Measurements from ENCODE around the gene NELFCD. TPM values are rescaled to one million over a fixed set of nuclear protein-coding genes. Genes with fewer than 3 reads are reported as not detected.
"Not testable (repeated sequence)": the region's sequence is repeated elsewhere in the genome, so short reads cannot be mapped to it uniquely, and the experiment has no call there.

Gene NELFCD
- total RNA-seq, 1 donor from 2014 or later, result 35.6 TPM

DNA sequence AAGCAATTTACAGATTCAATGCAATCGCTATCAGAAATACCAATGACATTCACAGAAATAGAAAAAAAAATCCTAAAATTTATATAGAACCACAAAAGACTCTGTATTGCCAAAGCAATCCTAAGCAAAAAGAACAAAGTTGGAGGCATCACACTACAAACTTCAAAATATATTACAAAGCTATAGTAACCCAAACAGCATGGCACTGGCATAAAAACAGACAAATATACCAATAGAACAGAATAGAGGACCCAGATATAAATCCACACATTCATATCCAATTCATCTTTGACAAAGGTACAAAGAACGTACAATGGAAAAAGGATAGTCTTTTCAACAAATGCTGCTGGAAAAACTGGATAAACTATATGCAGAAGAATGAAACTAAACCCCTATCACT lies 11.6 kb upstream of the NELFCD start:
- intact Hi-C loops (cut with micrococcal nuclease), result no loop called here
- no peak for ATAC-seq

DNA sequence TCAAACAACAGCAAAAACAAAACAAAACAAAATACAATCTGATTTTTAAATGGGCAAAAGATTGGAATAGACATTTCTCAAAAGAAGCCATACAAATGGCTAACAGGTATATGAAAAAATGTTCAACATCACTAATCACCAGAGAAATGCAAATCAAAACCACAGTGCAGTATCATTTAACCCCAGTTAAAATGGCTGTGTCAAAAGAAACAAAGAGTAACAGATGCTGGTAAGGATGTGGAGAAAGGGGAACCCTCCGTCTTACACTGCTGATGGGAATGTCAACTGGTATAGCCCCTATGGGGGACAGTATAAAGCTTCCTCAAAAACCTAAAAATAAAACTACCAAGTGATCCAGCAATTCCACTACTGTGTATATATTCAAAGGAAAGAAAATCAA lies 10.9 kb upstream of the NELFCD start:
- intact Hi-C loops (cut with micrococcal nuclease), result no loop called here
- no peak for ATAC-seq

More for the DNA sequence above, 11.6 kb upstream of the NELFCD start:
- DNase-seq, result no peak

DNA sequence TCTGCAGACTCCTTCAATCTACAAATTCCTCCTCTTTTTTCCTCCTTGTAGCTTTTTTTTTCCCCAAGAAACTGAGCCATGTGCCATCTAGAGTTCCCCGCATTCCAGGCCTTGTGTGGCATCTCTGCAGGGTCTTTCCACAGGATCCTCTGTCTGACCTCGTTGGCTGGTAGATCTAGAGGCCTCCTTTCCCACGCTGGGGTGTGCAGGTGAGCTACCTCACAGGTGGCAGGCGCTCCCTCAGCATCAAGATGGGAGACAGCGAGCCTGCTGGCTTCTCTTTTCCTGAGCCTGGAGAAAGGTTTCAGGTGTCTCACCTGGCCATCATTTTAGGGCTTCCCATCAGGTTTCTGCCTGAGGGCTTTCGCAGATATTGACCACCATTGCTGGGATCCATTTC lies 9.6 kb upstream of the NELFCD start:
- no peak for DNase-seq
- ATAC-seq, result no peak
- intact Hi-C loops (cut with micrococcal nuclease), result no loop called here

More for the DNA sequence above, 10.9 kb upstream of the NELFCD start:
- no peak for DNase-seq

DNA sequence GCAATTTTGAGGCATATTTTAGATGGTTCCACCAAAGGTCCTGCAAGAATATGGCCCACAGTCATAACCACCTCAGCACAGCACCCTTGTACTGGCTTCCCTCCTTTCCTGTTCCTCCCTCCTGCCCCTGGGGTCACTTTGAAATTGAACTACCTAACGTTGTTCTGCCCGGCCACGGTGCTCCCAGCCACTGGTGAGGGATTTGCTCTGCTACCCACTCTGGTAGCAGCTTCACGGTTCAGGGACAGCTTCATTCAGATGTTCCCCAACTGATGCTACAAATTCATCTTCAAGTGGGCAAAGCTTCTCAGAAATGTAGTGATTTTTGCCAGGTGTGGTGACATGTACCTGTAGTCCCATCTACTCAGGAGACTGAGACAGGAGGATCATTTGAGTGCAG lies 7.9 kb upstream of the NELFCD start:
- DNase-seq, result no peak
- no peak for ATAC-seq
- intact Hi-C loops (cut with micrococcal nuclease), result no loop called here

DNA sequence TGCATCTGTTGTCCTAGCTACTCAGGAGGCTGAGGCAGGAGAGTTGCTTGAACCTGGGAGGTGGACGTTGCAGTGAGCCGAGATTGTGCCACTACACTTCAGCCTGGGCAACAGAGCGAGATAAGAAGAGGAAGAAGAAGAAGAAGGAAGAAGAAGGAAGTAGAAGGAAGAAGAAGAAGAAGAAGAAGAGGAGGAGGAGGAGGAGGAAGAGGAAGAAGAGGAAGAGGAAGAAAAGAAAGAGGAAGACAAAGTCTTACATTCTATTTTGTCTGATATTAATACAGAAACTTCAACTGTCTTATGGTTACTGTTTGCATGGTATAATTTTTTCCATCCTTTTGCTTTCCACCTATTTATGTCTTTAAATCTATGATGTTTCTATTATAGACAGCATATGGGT lies 7.2 kb upstream of the NELFCD start:
- intact Hi-C loops (cut with micrococcal nuclease), result no loop called here
- no peak for ATAC-seq
- DNase-seq, result no peak

DNA sequence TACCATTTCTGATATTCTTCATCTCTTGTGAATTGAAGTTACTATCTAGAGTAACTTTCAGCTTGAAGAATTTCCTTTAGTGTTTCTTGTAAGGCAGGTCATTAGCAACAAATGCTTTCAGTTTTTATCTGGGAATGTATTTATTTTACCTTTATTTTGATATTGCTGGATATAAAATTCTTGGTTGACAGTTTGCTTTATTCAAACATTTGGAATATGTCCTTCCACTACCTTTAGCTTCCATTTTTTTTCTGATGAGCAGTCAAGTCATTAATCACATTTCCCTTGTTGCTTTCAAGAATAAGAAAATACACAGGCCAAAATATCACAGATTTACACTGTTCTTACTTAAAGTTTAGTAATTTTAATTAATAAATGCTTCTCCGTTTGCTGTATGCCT lies 5.7 kb upstream of the NELFCD start:
- intact Hi-C loops (cut with micrococcal nuclease), result no loop called here
- DNase-seq, result no peak
- ATAC-seq, result no peak

DNA sequence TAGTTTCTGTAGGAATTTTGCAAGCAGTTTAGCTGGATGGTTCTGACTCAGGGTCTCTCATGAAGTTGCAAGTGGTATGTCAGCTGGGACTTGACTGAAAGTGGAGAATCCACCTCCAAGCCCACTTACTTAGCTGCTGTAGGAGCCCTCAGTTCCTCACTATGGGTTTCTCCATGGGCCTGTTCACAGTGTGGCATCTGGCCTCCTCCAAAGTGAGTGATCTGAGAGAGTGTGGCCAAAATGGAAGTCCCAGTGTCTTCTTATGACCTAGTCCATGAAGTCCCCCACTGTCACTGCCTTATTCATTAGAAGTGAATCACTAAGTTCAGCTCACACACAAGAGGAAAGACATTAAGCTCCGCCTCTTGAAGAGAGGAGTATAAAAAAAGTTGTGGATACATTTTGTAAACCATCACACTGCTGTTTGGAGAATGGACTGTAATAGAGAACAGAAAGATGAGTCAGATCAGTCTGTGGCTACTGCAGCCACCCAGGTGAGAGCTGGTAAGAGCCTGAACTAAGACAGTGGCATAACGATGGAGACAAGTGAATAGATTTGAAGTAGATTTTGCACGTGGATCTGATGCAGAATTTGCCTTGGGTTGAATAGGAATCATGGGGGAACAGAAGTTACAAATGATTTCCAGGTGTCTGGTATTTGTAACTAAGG lies 4.9 kb upstream of the NELFCD start:
- intact Hi-C loops (cut with micrococcal nuclease), result no loop called here
- no peak for ATAC-seq
- DNase-seq, result no peak

DNA sequence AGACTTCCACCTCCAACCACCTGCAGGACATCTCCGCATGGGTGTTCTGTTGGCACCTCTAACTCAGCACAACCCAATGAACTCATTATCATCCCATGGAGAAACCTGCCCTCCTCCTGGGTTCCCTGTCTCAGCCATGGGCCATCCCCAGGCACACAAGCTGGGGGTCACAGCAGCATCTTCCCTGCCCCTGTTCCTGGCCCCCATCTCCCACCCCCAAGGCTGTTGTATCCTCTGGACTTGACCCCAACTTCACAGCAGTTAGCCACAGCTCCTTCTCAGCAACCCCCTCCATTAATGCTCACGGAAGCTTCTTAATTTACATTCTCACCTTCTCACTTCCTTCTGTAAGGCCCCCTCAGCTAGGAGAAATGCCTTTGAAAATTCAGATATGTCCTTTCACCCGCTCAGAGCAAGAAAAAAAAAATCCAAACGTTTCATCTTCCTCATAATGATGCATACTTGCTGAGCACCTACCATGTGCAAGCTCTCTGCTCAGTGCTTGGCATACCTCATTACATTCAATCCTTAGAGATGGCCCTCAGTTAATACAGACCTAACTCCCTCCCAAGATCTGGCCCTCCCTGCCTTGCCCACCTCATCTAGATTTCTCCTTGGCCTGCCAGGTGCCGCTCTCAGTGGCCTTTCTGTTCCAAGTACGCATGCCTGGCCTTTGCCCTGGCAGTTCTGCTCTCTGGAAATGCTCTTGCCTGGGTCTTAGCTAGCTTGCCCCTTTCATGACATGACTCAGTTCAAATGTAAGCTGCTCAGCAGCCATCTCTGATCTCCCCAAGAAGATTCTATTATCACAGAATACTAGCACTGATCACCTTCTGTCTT lies 2.5 kb upstream of the NELFCD start:
- ATAC-seq (no peak), DNase-seq (no peak)
- intact Hi-C loops (cut with micrococcal nuclease), result no loop called here

DNA sequence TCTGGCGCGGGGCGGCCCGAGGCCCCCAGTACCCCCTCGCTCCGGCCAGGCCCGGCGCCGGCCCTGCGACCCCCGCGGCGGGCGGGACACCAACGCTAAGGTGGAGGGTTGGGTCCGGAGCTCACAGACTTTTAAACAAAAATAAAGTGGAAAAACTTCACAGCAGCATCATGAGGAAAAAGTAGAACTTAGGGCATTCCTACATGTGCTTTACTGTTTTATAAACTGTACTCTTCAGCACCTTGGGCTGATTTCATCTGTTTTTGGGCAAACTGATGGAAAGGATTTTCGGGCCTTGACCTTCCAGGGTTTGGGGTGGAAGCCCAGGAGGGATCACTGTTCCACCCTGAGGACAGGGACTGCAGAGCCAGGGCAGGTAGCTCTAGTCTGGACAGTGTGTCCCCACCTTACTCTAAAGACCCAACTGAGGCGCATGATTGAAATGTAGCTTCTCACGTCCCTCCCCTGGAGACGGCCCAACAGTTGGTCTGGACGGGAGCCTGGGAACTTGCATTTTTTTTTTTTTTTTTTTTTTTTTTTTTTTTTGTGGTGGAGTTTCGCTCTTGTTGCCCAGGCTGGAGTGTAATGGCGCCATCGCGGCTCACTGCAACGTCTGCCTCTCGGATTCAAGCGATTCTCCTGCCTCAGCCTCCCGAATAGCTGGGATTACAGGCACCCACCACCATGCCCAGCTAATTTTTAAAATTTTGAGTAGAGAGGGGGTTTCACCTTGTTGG lies 740 bp downstream of the NELFCD start:
- ATAC-seq (peak; percentile 15), DNase-seq (no peak)
- intact Hi-C loops (cut with micrococcal nuclease), result no loop called here

DNA sequence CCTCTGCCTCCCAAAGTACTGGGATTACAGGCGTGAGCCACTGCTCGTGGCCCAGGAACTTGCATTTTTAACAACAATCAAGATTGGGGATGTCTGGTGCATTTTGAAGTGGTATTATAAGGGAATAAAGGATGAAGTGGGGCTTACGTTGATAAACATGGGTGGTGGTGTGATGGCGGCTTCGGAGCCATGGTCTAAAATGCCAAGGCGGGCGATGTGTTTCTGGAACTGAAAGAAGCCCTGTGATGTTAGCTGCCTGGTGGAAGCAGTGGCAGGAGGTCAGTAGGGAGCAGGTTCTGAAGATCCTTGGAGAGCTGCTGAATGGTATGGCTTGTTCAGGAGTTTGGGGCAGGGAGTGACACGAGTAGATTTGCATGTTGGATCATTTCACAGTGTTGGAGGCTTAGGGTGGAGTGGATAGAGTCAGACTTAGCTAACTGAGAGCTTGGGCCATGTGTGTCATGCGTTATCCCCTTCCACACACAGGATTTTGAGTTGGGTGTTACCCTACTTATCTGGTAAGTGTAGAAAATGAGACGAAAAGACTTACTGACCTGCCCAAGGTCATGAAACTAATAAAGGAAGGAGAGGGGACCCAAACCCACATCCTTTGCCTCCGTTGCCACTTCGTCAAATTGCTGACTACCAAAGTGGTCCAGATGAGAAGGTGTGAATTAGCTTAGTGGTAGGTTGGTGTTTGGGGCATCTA lies 1.5 kb downstream of the NELFCD start:
- intact Hi-C loops (cut with micrococcal nuclease), result no loop called here
- DNase-seq (no peak), ATAC-seq (no peak)

DNA sequence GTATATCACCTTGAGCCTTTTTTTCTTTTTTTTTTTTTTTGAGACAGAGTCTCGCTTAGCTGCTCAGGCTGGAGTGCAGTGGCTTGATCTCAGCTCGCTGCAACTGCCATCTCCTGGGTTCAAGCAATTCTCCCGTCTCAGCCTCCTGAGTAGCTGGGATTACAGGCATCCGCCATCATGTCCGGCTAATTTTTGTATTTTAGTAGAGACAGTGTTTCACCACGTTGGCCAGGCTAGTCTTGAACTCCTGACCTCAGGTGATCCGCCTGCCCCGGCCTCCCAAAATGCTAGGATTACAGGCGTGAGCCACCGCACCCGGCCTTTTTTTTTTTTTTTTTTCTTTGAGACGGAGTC lies 2.0 kb downstream of the NELFCD start:
- intact Hi-C loops (cut with micrococcal nuclease); DNase-seq; ATAC-seq: not testable (repeated sequence)

DNA sequence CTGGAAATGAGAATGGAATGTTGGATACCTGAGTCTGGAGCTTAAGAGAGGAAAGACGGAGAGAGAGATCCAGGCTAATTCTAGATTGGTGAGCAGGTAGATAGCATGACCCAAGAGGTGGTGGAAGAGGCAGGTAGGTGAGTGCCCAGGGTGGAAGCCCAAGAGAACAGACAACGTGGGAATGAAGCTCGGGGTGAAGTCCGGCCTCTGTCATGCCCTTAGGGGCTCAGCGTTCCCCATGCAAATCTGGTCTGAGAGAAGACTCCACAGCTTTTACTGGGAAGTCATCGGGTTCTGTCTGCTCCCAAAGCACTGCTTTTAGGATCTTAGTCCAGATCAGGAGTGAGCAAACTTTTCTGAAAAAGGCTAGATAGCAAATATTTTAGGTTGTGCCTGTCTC lies 3.6 kb downstream of the NELFCD start:
- ATAC-seq (no peak), DNase-seq (no peak)
- intact Hi-C loops (cut with micrococcal nuclease), result no loop called here

DNA sequence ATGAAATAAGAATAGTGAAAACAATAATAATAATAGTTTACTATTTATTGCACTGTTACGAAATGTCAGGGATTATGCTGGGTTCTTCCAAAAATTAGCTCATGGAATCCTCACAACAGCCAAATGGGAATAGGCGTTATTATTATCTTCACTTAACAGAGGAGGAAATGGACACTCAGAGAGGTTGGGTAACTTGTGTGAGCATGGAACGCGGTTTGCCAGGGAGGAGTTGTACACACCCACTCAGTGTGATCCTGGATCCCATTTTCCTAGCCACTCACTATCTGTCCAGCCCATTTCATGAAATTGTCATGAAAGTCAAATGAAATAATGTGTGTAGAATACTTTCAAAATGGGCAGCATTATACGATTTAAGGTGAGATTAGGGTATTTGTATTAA lies 4.6 kb downstream of the NELFCD start:
- DNase-seq, result no peak
- peak; percentile 15 for ATAC-seq
- intact Hi-C loops (cut with micrococcal nuclease), result no loop called here

DNA sequence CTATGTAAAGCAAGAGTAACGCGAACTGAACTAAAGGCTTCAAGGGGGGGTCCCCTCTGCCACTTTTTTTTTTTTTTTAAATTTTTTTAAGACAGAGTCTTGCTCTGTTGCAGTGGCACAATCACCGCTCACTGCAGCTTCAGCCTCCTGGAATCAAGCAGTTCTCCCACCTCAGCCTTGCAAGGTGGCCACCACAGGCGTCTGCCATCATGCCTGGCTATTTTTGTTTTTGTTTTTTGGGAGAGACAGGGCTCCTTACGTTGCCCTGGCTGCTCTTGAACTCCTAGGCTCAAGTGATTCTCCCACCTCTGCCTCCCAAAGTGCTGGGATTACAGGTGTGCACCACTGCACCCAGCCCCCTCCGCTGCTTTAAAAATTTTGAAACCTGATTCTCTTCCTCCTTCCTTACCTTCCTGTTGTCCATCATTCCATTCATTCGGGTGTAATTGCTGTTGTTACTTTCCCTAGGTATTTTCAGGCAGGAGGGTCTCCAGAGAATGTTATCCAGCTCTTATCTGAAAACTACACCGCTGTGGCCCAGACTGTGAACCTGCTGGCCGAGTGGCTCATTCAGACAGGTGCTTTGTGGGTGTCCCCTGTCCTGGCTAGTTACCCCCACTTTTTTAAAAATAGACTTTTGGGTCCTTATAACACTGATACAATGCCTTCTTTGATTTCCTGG lies 5.4 kb downstream of the NELFCD start:
- intact Hi-C loops (cut with micrococcal nuclease), result no loop called here
- DNase-seq (no peak), ATAC-seq (no peak)

DNA sequence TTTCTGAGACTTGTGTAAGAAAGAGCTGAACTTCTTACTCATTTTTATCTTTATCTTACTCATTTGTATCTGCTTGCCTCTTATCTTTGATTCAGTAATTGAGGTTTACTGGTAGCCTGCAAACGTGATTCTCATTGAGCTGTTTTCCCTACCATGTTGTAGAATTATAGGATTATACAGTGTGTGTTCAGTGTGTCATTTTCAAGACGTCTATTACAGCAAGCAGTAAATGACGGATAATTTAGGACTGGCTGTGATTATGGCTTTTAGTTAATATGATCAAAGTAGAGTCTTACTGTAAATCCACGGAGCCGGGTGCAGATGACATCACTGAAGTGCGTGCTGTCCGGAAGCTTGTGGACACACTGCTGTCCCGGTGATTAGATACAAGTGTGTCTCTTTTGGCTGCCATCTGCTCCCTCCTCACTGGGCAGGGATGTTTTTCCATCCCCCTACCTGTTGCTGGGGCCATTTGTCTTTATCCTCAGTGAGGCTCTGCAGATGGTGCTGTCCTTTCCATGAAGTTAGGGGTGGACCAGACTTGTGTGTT lies 6.0 kb downstream of the NELFCD start:
- intact Hi-C loops (cut with micrococcal nuclease), result no loop called here
- ATAC-seq, result no peak
- no peak for DNase-seq

DNA sequence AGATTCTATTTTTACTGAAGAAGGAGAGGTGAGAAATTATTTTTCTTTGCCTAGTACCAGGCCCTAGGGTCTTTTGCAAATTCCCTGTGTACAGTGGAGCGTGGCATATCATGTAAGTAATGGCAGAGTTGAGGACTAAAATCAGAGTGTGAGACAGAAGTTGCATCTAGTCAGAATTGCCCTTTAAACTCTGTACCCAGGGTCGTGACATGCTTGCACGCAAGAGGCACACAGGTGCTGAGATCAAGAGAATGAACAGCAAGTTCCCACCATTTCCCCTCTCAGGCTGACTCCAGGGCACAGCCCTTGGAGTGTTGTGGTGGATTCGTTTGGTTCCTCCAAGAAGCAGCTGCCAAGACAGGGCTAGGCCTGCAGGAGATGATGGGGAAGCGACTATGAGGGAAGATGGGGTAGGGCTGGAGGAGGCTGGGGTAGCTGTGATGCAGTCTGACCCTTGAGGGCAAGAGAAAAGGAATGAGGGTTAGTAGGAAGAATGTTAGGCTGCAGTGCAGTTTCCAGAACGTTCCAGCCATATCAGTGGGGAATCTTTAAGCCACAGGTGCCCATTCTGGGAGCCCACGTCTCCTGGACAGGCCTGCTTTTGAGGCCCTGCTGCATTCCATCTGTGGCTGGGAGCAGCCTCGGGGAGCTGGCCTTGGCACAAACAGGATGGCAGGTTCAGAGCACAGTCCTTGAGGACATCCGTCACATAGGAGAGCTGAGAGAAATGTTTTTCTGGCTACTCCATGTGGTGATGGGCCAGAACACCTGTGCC lies 6.9 kb downstream of the NELFCD start:
- ATAC-seq, result no peak
- intact Hi-C loops (cut with micrococcal nuclease), result no loop called here
- DNase-seq, result no peak

DNA sequence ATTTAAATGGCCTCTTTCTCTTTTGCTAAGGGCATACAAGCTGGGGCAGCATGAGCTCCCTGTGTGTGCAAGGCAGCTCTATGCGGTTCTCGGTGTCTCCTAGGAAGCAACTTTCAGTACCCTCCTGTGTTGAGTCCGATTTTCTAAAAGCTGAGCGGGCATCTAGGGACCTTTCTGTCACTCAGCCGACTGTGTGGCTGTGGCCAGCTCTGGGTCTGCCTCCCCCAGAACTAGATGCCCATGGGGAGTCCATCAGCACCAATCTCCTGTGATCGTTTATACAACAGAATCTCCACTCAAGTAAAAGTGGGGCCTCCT lies 7.5 kb downstream of the NELFCD start:
- no peak for DNase-seq
- ATAC-seq, result no peak
- intact Hi-C loops (cut with micrococcal nuclease), result no loop called here

DNA sequence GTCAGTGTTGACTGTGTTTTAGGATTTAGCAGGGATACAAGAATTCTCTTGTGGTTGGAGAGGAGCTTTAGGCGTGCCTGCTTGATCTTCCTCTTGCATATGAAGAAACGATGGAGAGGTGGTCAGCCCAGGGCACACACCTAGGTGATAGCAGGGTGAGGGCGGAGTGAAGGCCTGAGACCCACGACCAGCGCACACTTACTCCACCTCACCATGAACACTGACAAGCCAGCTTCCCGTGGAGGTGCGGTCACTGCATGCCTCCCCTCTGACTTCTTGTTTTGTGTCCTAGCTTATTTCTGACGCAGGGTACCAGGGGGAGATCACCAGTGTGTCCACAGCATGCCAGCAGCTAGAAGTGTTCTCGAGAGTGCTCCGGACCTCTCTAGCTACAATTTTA lies 8.1 kb downstream of the NELFCD start:
- no peak for DNase-seq
- no peak for ATAC-seq
- intact Hi-C loops (cut with micrococcal nuclease), result no loop called here
